Loucy (cell line): Measurements from ENCODE around the gene MESD.

Experiments
- EZH2phosphoT487 ChIP-seq: fragments of 200-600 bp; IDR thresholded peaks from 2 replicates; pipeline ENCODE4 v1.6.1; 2018; ENCODE audit warnings: antibody characterized with exemption, mild to moderate bottlenecking, moderate library complexity, borderline replicate concordance
- TF ChIP-seq, protein P1 (sequence below): fragments of 200-600 bp; sonication (generic); conservative IDR thresholded peaks from 2 replicates; pipeline ENCODE4 v1.5.1; 2014; ENCODE audit warnings: mild to moderate bottlenecking, antibody characterized with exemption, low read length

DNA sequence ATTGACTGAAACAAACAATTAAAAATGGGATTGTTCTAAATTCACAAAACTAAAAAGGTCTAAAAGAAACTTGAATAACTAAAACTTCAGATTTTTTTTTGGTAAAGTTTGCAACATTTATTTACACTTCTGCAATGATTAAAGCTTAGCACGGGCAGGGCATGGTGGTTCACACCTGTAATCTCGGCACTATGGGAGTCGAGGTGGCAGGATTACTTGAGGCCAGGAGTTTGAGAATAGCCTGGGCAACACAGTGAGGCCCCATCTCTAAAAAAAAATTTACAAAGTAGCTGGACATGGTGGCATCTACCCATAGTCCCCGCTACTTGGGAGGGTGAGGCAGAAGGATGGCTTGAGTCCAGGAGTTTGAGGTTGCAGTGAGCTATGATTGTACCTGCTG lies 42.7 kb upstream of the MESD start:
- TF ChIP-seq, protein P1, sequence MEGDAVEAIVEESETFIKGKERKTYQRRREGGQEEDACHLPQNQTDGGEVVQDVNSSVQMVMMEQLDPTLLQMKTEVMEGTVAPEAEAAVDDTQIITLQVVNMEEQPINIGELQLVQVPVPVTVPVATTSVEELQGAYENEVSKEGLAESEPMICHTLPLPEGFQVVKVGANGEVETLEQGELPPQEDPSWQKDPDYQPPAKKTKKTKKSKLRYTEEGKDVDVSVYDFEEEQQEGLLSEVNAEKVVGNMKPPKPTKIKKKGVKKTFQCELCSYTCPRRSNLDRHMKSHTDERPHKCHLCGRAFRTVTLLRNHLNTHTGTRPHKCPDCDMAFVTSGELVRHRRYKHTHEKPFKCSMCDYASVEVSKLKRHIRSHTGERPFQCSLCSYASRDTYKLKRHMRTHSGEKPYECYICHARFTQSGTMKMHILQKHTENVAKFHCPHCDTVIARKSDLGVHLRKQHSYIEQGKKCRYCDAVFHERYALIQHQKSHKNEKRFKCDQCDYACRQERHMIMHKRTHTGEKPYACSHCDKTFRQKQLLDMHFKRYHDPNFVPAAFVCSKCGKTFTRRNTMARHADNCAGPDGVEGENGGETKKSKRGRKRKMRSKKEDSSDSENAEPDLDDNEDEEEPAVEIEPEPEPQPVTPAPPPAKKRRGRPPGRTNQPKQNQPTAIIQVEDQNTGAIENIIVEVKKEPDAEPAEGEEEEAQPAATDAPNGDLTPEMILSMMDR, result no peak
- TF ChIP-seq EZH2phosphoT487, result no peak
